Measurements from ENCODE around the gene KIF4A. TPM values are rescaled to one million over a fixed set of nuclear protein-coding genes. Genes with fewer than 3 reads are reported as not detected.
A peak's percentile ranks its signal among the peaks of the same experiment; 100 is the strongest.
"Not testable (repeated sequence)": the region's sequence is repeated elsewhere in the genome, so short reads cannot be mapped to it uniquely, and the experiment has no call there.

KIF4A gene
- total RNA-seq, 1 donor from 2014 or later, result not detected

- H3K27ac ChIP-seq, result no peak overlapping the region
- no peaks in the 10 kb centered on the region for H3K36me3 ChIP-seq
- H3K27me3 ChIP-seq, result no peaks in the 10 kb centered on the region
- no peak overlapping the region for H3K4me3 ChIP-seq
- no peaks in the 10 kb centered on the region for H3K4me1 ChIP-seq
- intact Hi-C loops (cut with DNase I), result no loop called here
- DNase-seq (ENCODE audit: low spot score in 2 of 2), result no peak
- no peak for TF ChIP-seq CTCF (IDR thresholded peaks at IDR 0.05)
- no peaks in the 10 kb centered on the region for H3K9me3 ChIP-seq
Measured at GRCh38 chrX:70386235-70386634, 96.3 kb downstream of the KIF4A start.

- H3K9me3 ChIP-seq, result no peaks in the 10 kb centered on the region
- no peaks in the 10 kb centered on the region for H3K27me3 ChIP-seq
- TF ChIP-seq CTCF (IDR thresholded peaks at IDR 0.05), result no peak
- H3K4me3 ChIP-seq, result no peak overlapping the region
- no peaks in the 10 kb centered on the region for H3K4me1 ChIP-seq
- peak overlapping the region in 1 of 2 donors; percentile 7 for H3K27ac ChIP-seq
- H3K36me3 ChIP-seq, result no peaks in the 10 kb centered on the region
- DNase-seq (ENCODE audit: low spot score in 2 of 2), result no peak
- intact Hi-C loops (cut with DNase I), result no loop called here
Measured at GRCh38 chrX:70398899-70399298, 109.0 kb downstream of the KIF4A start.

GRCh38 chrX:70400181-70400580 lies 110.3 kb downstream of the KIF4A start:
- H3K27ac ChIP-seq; DNase-seq (ENCODE audit: low spot score in 2 of 2); H3K36me3 ChIP-seq; intact Hi-C loops (cut with DNase I); H3K27me3 ChIP-seq; H3K4me3 ChIP-seq; H3K9me3 ChIP-seq; H3K4me1 ChIP-seq: not testable (repeated sequence)

- intact Hi-C loops (cut with DNase I), result no loop called here
- Histone ChIP-seq H3K36me3 (no peaks in the 10 kb centered on the region), H3K27ac (no peak overlapping the region), H3K4me1 (no peaks in the 10 kb centered on the region), H3K27me3 (no peaks in the 10 kb centered on the region), H3K4me3 (no peak overlapping the region), H3K9me3 (no peaks in the 10 kb centered on the region)
- no peak for TF ChIP-seq CTCF (IDR thresholded peaks at IDR 0.05)
- DNase-seq (ENCODE audit: low spot score in 2 of 2), result no peak
Measured at GRCh38 chrX:70402721-70403120, 112.8 kb downstream of the KIF4A start.

- no peak for TF ChIP-seq CTCF (IDR thresholded peaks at IDR 0.05)
- Histone ChIP-seq H3K4me3 (no peak overlapping the region), H3K4me1 (no peaks in the 10 kb centered on the region), H3K36me3 (no peaks in the 10 kb centered on the region), H3K27ac (no peak overlapping the region), H3K27me3 (no peaks in the 10 kb centered on the region), H3K9me3 (no peaks in the 10 kb centered on the region)
- DNase-seq (ENCODE audit: low spot score in 2 of 2), result no peak
- intact Hi-C loops (cut with DNase I), result no loop called here
Measured at GRCh38 chrX:70405003-70405402, 115.1 kb downstream of the KIF4A start.

- Histone ChIP-seq H3K4me1 (no peaks in the 10 kb centered on the region), H3K27ac (no peak overlapping the region), H3K4me3 (no peak overlapping the region), H3K27me3 (no peaks in the 10 kb centered on the region), H3K36me3 (no peaks in the 10 kb centered on the region), H3K9me3 (no peaks in the 10 kb centered on the region)
- no peak for TF ChIP-seq CTCF (IDR thresholded peaks at IDR 0.05)
- intact Hi-C loops (cut with DNase I), result no loop called here
- no peak for DNase-seq (ENCODE audit: low spot score in 2 of 2)
Measured at GRCh38 chrX:70410921-70411320, 121.0 kb downstream of the KIF4A start.
